Measurements from ENCODE around the gene AP5S1.
"Not testable (repeated sequence)": the region's sequence is repeated elsewhere in the genome, so short reads cannot be mapped to it uniquely, and the experiment has no call there.

- TF ChIP-seq, protein P1, sequence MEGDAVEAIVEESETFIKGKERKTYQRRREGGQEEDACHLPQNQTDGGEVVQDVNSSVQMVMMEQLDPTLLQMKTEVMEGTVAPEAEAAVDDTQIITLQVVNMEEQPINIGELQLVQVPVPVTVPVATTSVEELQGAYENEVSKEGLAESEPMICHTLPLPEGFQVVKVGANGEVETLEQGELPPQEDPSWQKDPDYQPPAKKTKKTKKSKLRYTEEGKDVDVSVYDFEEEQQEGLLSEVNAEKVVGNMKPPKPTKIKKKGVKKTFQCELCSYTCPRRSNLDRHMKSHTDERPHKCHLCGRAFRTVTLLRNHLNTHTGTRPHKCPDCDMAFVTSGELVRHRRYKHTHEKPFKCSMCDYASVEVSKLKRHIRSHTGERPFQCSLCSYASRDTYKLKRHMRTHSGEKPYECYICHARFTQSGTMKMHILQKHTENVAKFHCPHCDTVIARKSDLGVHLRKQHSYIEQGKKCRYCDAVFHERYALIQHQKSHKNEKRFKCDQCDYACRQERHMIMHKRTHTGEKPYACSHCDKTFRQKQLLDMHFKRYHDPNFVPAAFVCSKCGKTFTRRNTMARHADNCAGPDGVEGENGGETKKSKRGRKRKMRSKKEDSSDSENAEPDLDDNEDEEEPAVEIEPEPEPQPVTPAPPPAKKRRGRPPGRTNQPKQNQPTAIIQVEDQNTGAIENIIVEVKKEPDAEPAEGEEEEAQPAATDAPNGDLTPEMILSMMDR (conservative IDR thresholded peaks at IDR 0.05): not testable (repeated sequence)
- not testable (repeated sequence) for TF ChIP-seq ZFX (IDR thresholded peaks at IDR 0.05)
These were observed 19.9 kb downstream of the AP5S1 start for GRCh38 chr20:3840201-3840600.
